ENCODE data around the gene NDUFS7. TPM values are rescaled to one million over a fixed set of nuclear protein-coding genes. Genes with fewer than 3 reads are reported as not detected.

NDUFS7 gene
- total and polyA plus RNA-seq, 10 of the 15 experiments (the other 5 are each of a cell fraction or from before 2014, with no cell fraction given), result 5.1 to 282 (median 92.9) TPM

DNA sequence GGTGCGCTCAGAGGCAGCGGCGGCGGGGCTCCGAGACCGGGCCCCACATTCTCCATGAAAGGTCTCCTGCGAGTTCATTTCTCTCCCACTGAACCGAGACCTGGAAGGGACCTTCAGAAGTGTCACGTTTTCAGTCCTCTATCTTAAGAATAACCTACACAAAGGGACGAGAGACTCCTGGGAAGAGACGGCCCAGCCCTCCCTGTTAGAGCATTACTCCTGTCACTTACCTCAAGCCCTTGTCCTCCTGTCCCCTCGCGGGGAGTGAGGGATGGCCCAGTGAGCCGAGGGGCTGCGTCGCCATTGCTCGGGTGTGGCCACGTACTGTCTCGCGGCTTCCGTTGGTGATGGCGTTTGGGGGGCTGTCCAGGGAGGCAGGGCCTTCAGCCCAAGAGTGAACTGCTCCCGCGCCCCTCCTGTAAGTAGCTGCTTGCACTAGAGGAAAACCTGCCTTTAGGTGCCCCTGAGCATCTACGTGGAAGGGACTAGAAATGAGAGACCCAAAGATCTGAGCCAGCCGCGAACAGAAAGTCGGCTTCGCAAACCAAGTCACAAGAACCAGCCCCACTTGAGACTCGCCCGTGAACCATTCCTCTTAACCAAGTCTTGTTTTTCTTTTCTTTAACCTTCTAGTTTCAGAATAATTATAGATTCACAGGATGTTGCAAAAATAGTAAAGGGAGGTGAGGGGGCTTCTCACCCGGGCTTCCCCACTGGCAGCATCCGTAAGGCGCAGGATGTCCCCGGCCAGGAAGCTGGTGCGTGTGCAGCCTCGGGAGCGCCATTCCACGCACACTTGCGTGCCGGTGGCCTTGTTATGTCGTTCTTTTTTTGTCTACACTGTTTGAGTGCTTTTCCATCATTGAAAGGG, 21.1 kb upstream of the NDUFS7 start:
- H3K27ac ChIP-seq (ENCODE audit: control insufficient read depth, insufficient read depth), result peak overlapping the region; percentile 73
- in situ Hi-C loops (cut with MboI), result no loop called here
- intact Hi-C loops (cut with micrococcal nuclease; ENCODE audit: unreplicated experiment), result no loop called here
- no peak for TF ChIP-seq TAF1 (IDR thresholded peaks at IDR 0.05; ENCODE audit: borderline replicate concordance, low read depth, low read length)
- peak; percentile 46; the same call in 1 of the 2 replicates for TF ChIP-seq IKZF1 (conservative IDR thresholded peaks at IDR 0.05)
- TF ChIP-seq YY1 (IDR thresholded peaks at IDR 0.05; ENCODE audit: low read depth, low read length), result no peak
- TF ChIP-seq HDAC2 (IDR thresholded peaks at IDR 0.05), result no peak
- TF ChIP-seq, protein P1, sequence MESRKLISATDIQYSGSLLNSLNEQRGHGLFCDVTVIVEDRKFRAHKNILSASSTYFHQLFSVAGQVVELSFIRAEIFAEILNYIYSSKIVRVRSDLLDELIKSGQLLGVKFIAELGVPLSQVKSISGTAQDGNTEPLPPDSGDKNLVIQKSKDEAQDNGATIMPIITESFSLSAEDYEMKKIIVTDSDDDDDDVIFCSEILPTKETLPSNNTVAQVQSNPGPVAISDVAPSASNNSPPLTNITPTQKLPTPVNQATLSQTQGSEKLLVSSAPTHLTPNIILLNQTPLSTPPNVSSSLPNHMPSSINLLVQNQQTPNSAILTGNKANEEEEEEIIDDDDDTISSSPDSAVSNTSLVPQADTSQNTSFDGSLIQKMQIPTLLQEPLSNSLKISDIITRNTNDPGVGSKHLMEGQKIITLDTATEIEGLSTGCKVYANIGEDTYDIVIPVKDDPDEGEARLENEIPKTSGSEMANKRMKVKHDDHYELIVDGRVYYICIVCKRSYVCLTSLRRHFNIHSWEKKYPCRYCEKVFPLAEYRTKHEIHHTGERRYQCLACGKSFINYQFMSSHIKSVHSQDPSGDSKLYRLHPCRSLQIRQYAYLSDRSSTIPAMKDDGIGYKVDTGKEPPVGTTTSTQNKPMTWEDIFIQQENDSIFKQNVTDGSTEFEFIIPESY (IDR thresholded peaks at IDR 0.05), result peak; percentile 66; the same call in 1 of the 2 replicates
- TF ChIP-seq, protein P2, sequence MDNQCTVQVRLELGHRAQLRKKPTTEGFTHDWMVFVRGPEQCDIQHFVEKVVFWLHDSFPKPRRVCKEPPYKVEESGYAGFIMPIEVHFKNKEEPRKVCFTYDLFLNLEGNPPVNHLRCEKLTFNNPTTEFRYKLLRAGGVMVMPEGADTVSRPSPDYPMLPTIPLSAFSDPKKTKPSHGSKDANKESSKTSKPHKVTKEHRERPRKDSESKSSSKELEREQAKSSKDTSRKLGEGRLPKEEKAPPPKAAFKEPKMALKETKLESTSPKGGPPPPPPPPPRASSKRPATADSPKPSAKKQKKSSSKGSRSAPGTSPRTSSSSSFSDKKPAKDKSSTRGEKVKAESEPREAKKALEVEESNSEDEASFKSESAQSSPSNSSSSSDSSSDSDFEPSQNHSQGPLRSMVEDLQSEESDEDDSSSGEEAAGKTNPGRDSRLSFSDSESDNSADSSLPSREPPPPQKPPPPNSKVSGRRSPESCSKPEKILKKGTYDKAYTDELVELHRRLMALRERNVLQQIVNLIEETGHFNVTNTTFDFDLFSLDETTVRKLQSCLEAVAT (IDR thresholded peaks at IDR 0.05), result peak; percentile 56; the same call in 1 of the 2 replicates
- TF ChIP-seq KDM1A (IDR thresholded peaks at IDR 0.05; ENCODE audit: borderline replicate concordance), result no peak
- no peak for TF ChIP-seq CEBPB (IDR thresholded peaks at IDR 0.05; ENCODE audit: borderline replicate concordance in 1 of 2, low read depth in 2 of 2, low read length in 2 of 2)
- TF ChIP-seq, protein P3, sequence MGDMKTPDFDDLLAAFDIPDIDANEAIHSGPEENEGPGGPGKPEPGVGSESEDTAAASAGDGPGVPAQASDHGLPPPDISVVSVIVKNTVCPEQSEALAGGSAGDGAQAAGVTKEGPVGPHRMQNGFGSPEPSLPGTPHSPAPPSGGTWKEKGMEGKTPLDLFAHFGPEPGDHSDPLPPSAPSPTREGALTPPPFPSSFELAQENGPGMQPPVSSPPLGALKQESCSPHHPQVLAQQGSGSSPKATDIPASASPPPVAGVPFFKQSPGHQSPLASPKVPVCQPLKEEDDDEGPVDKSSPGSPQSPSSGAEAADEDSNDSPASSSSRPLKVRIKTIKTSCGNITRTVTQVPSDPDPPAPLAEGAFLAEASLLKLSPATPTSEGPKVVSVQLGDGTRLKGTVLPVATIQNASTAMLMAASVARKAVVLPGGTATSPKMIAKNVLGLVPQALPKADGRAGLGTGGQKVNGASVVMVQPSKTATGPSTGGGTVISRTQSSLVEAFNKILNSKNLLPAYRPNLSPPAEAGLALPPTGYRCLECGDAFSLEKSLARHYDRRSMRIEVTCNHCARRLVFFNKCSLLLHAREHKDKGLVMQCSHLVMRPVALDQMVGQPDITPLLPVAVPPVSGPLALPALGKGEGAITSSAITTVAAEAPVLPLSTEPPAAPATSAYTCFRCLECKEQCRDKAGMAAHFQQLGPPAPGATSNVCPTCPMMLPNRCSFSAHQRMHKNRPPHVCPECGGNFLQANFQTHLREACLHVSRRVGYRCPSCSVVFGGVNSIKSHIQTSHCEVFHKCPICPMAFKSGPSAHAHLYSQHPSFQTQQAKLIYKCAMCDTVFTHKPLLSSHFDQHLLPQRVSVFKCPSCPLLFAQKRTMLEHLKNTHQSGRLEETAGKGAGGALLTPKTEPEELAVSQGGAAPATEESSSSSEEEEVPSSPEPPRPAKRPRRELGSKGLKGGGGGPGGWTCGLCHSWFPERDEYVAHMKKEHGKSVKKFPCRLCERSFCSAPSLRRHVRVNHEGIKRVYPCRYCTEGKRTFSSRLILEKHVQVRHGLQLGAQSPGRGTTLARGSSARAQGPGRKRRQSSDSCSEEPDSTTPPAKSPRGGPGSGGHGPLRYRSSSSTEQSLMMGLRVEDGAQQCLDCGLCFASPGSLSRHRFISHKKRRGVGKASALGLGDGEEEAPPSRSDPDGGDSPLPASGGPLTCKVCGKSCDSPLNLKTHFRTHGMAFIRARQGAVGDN (IDR thresholded peaks at IDR 0.05), result peak; percentile 10; the same call in 1 of the 2 replicates
- TF ChIP-seq, protein P4, sequence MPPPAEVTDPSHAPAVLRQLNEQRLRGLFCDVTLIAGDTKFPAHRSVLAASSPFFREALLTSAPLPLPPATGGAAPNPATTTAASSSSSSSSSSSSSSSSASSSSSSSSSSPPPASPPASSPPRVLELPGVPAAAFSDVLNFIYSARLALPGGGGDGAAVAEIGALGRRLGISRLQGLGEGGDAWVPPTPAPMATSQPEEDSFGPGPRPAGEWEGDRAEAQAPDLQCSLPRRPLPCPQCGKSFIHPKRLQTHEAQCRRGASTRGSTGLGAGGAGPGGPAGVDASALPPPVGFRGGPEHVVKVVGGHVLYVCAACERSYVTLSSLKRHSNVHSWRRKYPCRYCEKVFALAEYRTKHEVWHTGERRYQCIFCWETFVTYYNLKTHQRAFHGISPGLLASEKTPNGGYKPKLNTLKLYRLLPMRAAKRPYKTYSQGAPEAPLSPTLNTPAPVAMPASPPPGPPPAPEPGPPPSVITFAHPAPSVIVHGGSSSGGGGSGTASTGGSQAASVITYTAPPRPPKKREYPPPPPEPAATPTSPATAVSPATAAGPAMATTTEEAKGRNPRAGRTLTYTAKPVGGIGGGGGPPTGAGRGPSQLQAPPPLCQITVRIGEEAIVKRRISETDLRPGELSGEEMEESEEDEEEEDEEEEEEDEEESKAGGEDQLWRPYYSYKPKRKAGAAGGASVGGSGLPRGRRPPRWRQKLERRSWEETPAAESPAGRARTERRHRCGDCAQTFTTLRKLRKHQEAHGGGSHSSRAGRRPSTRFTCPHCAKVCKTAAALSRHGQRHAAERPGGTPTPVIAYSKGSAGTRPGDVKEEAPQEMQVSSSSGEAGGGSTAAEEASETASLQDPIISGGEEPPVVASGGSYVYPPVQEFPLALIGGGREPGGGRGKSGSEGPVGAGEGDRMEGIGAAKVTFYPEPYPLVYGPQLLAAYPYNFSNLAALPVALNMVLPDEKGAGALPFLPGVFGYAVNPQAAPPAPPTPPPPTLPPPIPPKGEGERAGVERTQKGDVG (CRISPR knock-in tag; IDR thresholded peaks at IDR 0.05), result no peak
- TF ChIP-seq TARDBP (IDR thresholded peaks at IDR 0.05; ENCODE audit: borderline replicate concordance), result no peak

More for the DNA sequence above, 21.1 kb upstream of the NDUFS7 start:
- no peaks in the 10 kb centered on the region for H3K9me3 ChIP-seq (replicated peaks; ENCODE audit: control insufficient read depth, insufficient read depth, low read length)
- no peaks in the 10 kb centered on the region for H3K27me3 ChIP-seq (replicated peaks in 1 of 2; ENCODE audit: control insufficient read depth in 2 of 2, insufficient read depth in 2 of 2, low read length in 1 of 2)
- peaks cover 27% of the 10 kb centered on the region for H3K4me1 ChIP-seq (ENCODE audit: control insufficient read depth, insufficient read depth, low read length)
- H3K4me3 ChIP-seq, result peak overlapping the region; percentile 38; the same call in 1 of the 2 replicates
- DNase-seq (ENCODE audit: low read depth, low spot score) (no peak), FAIRE-seq (peak; percentile 73), ATAC-seq (peak; percentile 48)
- no TSS peak for BruUV-seq (replicated peaks)
- ChIA-PET POLR2A (interaction anchor here (1.2 kb wide), 1 partner anchor 119 kb away, joined by 5 read pairs; no protein-coding TSS in a partner anchor), SMC1A (ENCODE audit: uncharacterized antibody, unreplicated experiment) (interaction anchor here (0.6 to 1.5 kb wide), 2 partner anchors 71 to 75 kb away, joined by 3 read pairs; no protein-coding TSS in a partner anchor), CTCF (interaction anchor here (1.1 to 1.5 kb wide), 3 partner anchors 9 to 96 kb away, joined by 3 to 4 read pairs (median 3); no protein-coding TSS in a partner anchor), RAD21 (ENCODE audit: unreplicated experiment) (no interaction called here)
- H2AFZ ChIP-seq (ENCODE audit: control insufficient read depth, low read depth, low read length), result no peak overlapping the region; the same call in 1 of the 2 replicates
- peak overlapping the region; percentile 47; the same call in 1 of the 2 replicates for H3K9ac ChIP-seq (ENCODE audit: control insufficient read depth, insufficient read depth, low read length)
- peak overlapping the region; percentile 84 for H3K4me2 ChIP-seq (ENCODE audit: control insufficient read depth, insufficient read depth)
- H3K79me2 ChIP-seq (ENCODE audit: control insufficient read depth, insufficient read depth, low read length), result no peaks in the 10 kb centered on the region; the same call in 1 of the 2 replicates
- H3K36me3 ChIP-seq (ENCODE audit: control insufficient read depth in 2 of 2, insufficient read depth in 2 of 2, low read length in 1 of 2), result peaks cover under 1 to 5% of the 10 kb centered on the region in 2 experiments; a peak in 2 of 4 replicates
- 92% methylated on average over 42 of the region's 42 CpGs for WGBS (ENCODE audit: insufficient coverage, insufficient replicate concordance, low lambda C conversion rate, missing lambda C conversion rate)
- no peaks in the 10 kb centered on the region; the same call in 1 of the 2 replicates for H4K20me1 ChIP-seq (ENCODE audit: control insufficient read depth, insufficient read depth)

All from GM12878 (cell line).